HG03469 (cell line): ENCODE results near the gene NRP1.
"Not testable (repeated sequence)": the region's sequence is repeated elsewhere in the genome, so short reads cannot be mapped to it uniquely, and the experiment has no call there.

Source experiments
- ATAC-seq: cut with Tn5 transposase; IDR thresholded peaks from one replicate; pipeline ENCODE4 v1.9.1; 2021; ENCODE audit warnings: mild to moderate bottlenecking, moderate library complexity, moderate number of reproducible peaks; ENCODE audit not compliant: unreplicated experiment

Gene NRP1

DNA sequence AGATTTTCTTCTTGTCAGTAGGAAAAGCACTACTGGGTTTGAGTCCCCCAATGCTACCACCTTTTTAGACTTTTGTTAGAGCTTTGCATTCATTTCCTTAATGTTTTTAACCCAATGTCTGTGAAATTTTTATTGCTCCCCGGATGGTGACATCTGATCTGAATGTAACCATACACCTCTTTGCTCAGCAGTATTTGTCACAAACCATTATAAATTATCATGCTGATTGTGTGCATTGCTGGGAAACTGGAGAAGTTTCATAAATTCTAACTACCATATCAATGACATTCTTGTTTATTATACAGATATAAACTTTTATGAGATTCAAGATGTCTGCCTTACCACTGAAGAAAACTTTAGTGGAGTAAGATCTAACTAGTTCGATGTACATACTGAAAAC is 8.5 kb downstream of the NRP1 start:
- no peak for ATAC-seq

DNA sequence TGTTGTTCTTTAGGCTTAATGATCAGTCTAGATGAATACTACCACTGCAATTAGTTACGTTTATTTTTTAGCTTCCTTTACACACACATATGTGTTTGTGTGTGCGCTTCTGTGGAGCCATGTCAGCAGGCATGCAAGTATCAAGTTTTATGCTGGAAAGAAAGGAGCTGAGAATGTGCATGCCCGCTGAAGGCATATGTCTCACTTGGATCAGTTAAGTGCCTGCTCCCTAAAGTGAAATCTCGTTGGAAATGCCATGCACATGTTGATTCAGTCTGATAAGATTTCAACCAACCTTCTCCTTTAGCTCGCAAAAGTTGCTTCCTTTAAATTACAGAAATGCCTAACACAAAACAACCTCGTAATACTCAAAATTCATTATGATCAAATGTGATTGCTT is 10.7 kb downstream of the NRP1 start:
- ATAC-seq: no peak

DNA sequence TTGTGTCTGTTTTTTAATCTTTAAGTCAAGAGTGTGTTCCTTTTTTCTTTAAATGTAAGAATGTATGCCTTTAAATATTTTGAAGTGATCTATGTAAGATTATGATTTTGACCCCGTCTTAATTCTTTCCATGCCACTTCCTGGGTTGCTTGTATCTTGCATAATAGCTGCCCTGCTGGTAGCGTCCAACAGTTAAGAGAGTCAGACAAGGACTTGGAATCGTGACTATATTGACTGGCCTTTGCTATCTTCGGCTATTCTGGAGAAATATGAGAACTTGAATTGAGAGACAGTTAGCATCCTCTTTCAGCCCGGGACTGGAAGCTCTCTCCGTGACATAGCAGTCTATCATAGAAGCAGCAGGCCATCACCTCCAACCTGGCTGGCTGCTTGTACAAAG is 13.0 kb downstream of the NRP1 start:
- ATAC-seq: no peak

DNA sequence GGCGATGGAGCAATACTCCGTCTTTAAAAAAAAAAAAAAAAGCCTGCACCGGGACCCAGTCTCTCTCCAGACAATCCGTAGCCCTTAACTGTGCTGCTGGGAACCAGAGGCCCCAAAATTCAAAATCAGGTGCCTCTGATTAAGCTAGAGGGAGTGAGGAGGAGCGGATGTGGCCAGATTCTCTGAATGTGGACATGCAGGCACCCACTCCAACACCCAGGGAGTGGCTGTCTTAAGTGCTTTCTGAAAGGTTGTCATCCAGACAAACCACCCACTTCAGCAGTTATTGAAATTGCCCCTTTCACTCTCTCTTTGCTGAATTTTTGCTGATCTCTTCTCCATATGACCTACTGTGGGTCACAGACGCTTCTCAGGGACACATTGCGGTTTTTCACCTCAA is 14.2 kb downstream of the NRP1 start:
- no peak for ATAC-seq

DNA sequence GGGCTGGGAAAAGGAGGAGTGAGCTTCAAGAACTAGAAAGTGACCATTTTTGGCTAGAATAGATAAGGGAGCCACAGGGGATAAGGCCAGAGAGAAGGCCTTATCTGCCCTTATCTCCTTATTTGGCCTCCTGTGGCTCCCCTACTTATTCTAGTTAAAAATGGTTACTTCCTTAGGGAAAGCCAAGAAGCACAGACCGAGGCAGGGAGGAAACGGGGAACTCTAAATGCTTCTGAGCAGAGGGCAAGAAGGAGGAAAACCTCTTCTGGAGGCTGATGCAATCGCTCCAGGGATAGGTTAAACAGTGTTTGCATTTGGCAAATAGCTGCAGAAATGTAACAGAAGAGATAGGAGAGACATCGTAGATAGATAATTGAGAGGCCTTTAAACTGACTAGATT is 18.6 kb downstream of the NRP1 start:
- ATAC-seq: no peak

DNA sequence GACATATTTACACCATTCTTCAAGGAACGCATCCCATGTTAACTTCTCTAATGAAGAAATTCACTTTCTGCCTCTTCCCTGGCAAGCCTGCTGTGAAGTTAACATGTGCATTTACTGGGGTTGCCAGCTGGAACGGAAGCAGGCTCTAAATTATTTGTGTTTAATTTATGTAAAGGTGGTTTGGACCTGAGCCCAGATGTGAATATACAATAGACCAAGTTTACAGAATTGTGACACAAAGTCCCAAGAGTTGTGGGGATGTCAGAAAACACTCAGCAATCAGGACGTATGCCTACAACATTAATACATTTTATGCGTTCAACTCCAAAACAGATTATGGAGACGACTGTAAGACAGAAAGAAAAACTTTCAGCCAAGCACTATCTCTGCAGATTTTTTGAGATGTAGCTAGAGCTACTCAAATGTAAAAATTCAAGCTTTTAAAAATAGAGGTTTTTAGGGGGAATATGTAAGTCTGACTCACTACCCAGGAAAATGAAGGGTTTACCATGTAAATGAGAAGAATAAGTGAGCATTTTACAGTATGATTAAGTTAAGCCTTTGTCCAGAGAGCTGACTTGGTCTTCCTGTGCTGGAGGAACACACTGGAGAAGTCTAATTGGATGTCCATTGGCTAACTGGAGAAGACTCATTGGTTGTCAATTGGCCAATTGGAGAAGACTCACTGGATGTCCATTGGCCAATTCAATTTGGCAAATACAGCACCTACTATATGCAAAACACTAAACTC is 19.5 kb downstream of the NRP1 start:
- ATAC-seq: no peak

DNA sequence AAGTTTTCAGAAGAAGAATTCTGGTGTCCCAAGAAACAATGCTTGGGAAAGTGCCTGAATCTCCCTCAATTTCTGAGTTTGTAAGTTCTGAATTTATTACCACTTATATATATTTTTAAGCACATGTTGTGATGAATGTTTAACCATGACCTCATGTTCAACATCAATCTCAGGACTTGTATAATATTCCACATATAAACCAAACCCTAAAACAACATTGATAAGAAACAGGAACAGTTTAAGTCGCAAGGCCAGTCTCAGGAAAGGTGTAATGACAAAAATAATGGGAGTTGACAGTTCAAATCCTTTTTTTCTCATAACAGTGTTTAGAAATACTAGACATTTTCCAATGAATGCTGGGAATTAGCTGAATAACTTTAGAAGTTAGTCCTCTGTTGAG is 22.8 kb downstream of the NRP1 start:
- no peak for ATAC-seq

DNA sequence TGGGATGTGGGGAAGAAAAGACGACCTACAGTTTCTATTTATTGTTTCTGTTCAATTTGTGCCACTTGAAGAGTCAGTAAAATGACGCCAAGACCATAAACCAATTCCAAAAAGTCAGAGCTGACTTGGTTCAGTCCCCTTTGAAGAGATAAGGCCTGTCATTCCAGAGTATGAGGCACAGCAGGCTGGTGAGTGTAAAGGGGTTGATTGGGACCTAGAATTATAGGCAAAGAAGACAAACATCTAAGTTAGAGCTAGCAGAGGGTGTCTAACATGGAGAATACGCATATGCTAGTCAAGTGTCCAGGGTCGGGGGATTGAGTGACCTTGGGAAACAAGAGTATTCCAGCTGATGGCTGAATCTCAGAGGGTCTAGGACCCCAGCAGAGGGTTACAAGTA is 23.6 kb downstream of the NRP1 start:
- ATAC-seq: no peak

DNA sequence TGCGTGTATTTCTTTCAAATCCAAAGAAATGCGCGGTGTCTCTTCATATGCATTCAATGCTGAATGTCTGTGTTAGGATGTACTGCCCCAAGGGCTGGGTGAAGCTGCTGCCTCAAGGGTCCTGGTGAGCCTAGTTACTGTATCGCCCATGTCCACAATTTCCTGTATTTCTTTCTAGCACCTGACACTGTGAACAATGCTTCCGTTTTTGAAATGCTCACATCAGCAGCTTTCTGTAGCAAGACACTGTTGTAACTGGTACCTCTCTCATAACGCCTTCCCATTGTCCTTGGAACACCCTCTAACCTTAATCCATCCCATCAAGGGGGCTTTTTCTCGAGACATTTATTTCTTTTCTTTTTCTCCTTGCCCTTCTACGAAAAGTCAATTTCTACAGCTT is 25.1 kb downstream of the NRP1 start:
- no peak for ATAC-seq

DNA sequence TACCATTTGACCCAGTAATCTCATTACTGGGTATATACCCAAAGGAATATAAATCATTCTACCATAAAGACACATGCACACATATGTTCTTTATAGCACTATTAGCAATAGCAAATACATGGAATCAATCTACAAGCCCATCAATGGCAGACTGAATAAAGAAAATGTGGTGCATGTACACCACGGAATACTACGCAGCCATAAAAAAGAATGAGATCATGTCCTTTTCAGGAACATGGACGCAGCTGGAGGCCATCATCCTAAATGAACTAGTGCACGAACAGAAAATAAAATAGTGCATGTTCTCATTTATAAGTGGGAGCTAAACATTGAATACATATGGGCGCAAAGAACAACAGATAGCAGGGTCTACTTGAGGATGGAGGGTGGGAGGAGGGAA is 26.6 kb downstream of the NRP1 start:
- ATAC-seq: no peak

DNA sequence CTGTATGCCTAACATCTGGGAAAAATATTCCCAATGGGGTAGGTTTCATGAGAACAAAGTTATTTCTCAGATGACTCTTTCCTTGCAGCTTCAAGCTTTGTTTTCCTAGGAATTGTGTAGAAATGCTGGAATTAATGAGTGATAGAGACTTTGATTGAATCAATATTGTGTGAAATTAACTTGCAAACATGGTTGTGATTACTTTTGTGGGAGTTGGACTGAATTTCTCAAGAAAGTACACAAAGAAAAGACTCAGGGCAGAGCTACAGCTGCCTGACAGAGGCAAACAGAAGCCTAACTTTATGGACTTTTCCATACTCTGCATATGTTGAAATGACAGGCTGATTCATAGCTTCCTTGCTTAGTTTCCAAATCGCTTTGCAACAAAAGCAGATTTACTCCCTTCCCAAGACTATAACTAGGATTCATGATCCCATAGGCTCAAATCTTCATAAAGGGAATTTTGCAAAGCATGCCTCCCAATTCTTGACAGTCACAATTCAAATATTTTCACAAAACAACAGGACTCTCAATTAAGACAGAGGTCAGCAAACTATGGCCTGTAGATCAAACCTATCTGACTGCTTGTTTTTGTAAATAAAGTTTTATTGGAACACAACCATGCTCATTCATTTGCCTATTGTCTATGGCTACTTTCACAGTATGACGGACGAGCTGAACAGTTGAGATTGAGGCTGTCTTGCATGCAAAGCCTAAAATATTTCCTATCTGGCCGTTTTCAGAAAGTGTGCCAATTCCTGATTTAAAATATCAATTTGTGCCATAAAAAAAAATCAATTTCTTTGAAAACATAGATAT is 27.6 kb downstream of the NRP1 start:
- ATAC-seq: no peak

DNA sequence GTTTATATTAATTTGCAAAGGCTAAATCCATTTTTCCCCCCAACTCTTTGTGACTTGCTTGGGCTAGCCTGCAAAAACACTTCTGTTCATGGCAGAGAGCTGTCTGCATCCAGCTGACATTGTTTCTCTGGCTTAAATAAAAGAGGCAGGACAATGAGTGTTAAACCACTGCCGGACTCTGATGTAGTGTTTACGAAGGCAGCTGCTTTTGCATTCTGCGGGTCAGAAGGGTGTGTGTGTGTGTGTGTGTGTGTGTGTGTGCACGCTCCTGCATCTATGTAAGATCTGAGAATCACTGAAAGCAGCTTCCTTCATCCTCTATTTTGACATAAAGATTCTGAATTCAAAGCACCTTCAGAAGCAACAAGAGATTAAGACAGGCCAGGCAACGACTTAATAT is 28.3 kb downstream of the NRP1 start:
- no peak for ATAC-seq

DNA sequence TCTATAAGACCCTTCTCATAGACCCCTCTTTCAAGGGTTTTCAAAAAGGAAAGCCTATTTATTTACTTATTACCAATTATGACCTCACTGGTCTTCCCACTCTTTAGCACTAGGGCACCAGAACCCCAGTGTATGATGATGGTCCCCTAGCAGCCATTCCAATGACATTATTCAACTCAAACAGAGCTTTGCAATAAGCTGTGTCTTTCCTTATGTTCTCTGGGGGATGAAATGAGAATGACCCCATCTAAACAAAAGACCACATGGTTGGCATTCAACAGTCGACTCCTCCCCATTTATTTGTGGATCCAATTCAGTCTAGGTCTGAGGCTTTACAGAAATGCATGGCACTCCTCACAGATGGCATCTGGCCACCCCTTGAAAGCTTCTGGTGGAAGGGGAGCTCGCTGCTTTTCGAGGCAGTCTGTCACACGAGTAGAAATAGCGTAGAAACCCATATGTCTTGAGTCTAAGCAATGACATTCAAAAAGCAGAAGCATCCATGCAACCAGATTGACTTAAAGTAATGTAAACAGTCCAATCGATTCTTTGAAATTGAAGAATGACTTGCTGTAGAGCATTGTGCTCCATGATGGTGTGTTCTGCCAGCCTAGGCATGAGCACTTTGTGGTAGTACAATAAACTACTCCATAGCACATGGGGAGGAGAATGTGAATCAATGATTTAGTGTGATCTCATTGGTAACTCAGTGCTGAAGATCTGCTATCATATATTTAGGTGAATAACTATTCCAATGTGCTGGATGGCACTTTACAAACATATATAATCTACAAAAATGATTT is 29.8 kb downstream of the NRP1 start:
- no peak for ATAC-seq

DNA sequence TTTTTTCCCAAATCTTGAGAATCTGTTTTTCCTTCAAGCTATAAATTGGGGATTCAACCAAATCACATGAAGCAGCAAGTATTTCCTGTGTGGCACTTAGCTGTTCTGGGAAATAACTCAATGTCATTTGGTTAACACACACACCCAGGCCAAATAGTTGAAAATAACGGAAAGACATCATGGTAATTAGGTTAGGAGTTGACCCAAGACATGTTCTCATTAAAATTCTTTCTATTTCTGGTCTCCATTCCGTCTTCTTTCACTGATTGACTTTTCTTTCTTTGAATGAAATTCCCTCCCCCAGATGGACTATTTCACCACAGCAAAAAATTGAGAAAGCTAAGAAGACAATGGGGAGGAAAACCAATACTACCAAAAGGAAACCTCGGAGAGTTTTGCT is 30.5 kb downstream of the NRP1 start:
- ATAC-seq: no peak

DNA sequence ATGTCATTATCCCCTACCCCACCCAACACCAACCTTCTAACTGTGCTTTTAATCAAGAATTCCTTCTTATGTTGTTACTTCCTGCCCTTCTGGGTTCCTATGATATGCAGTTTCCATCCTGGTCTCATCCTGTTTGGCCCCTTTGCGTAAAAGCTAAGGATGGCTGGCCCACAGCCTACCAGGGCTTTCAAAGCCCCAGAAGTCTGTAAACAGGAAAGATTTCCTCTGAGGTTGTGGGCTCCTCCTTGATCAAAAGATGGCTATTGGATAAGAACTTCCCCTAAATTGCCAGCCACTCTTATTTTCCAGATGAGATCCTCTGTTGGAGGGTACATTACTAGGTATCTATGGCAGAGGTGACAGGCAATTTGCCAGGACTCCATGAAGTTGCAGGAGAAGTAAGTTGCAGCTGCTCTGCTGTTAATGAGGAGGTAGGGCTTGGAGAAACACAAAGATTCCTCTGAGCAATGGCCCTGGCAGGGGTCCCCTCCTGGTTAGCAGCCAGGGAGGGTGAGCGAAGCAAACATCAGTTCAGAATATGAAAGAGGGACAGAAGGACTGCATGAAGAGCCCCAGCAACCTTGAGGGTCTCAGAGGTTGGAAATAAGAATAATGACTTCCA is 32.1 kb downstream of the NRP1 start:
- no peak for ATAC-seq

DNA sequence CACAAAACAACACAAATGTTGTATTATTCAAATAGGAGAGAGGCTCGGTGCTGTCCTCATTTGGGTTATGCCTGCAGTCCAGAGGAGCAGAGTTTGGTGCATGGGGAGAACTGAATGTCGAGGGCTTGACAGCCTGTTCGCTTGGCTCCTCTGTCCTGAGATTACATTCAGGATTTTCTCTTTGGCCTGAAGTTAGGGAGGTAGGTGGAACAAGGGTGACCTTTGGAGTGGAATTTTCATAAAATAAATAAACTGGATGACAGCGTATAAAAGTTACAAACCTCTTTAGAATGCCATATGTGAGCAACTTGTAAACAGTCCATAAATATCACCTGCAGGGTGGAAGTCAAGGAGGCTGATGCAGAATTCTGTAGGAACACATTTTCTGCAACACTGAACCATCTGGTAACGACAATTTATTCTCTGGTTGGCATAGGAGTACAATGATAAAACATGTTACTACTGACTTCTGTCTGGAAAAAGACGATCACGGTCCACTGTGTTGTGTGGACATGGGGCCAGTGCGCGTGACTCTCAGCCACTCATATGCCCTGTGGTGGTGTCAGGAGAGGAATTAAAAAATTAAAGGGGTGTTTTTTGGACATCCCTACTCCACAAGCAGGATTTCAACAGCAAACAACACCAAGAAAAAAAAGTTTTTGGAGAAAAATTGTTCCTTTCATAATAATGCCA is 33.2 kb downstream of the NRP1 start:
- no peak for ATAC-seq

DNA sequence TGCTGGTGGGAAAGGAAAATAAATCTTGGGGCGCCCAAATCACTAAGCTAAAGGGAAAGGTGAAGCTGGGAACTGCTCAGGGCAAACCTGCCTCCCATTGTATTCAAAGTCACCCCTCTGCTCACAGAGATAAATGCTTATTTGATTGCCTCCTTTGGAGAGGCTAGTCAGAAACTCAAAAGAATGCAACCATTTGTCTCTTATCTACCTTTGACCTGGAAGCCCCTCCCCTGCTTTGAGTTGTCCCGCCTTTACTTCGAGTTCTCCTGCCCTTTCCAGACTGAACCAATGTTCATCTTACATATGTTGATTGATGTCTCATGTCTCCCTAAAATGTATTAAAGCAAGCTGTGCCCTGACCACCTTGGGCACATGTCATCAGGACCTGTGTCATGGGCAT is 33.9 kb downstream of the NRP1 start:
- not testable (repeated sequence) for ATAC-seq

DNA sequence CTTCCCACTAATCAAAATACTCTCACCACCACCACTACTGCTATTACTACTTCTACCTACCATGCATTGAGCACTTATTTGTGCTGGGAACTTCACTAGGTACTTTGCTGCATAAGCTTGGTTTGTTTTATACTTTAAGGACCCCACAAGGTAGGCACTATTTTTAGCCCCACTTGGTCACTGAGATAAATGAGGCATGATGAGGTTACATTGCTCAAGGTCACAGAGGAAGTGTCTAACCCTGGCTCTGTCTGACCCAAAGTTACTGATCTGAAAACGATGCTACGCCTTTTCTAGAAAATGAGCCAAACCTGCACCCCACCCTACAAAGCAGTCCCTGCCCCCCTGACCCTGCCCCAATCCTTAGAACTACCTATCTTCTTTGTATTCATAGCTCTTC is 35.6 kb downstream of the NRP1 start:
- ATAC-seq: no peak

DNA sequence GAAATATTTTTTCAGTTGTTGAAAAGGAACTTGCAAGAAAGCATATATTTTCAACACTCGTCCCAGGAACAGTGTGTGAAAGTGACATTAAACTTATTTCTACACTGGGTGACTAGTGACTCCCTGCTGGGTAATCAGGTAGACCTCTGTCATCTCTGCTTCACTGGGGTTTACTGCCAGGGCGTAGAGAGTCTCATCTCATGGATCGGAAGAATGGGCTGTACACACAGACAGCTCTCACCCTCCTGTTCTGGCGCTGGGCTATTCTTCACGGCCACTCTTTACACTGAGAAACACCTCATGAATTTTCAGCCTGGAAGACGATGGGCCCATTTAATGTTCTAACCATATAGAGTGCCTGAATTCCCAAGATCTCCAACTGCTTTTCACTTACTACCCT is 36.4 kb downstream of the NRP1 start:
- no peak for ATAC-seq

DNA sequence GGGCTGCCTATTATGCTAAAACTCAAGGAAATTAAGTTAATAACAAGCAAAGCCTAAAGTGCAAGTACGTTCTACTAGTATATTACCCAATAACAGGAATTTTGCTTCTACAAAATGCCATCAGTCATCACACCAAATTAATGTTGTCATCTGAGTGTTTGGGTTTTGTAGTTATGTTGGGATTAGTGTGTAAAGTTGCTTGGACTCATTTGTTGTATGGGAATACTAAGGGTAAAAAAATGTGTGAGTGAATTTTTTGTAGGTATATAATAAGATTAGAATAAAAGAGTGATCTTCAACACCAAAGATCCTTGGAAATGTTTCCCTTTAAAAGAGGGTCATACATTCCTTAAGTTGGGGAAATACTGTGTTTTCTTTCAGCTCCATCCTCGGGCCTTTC is 38.6 kb downstream of the NRP1 start:
- no peak for ATAC-seq
